ENCODE results near the gene GPT2.

GRCh38 chr16:46930861-46931260 lies 46.7 kb downstream of the GPT2 start:
- no peak for TF ChIP-seq TAF1 (IDR thresholded peaks at IDR 0.05; ENCODE audit: low read depth, low read length)
- TF ChIP-seq POLR2A (IDR thresholded peaks at IDR 0.05; ENCODE audit: low read depth, low read length): no peak

All from GM12891 (cell line).